RPMI8226 (cell line): ENCODE results near the gene CDH20.

Experiments
- DNase-seq: peaks from one replicate; pipeline ENCODE4 v3.0.0-alpha.2; 2015

CDH20 gene

DNA sequence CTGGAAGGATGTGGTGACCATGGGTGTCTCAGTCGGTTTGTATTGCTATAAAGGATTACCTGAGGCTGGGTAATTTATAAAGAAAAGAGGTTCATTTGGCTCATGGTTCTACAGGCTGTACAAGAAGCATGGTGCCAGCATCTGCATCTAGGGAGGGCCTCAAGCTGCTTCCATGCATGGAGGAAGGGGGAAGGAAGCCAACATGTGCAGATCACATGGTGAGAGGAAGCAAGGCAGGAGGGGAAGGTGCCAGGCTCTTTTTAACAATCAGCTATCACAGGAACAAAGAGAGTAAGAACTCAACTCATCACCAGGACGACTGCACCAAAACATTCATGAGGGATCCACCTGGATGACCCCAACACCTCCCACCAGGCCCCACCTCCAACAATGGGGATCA is 209.4 kb downstream of the CDH20 start:
- DNase-seq = no peak

DNA sequence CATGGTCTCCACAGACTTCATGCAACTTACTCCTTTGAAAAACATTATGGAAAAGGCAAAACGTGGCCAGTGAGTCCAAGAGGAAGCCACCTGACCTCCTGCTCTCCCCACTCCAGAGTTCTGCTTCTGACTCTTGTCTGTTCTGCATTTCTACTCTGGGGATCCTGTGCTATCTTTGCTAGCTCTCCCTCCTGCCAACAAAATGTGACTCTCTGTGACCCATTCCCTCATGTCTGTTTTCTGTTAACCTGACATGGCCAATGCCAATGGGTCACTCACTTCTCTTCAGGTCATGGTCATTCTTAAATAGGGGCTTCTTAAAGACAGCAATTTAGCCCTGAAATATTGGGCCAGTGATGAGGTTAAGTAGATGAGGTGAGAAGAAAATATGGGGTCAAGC is 210.3 kb downstream of the CDH20 start:
- no peak for DNase-seq

DNA sequence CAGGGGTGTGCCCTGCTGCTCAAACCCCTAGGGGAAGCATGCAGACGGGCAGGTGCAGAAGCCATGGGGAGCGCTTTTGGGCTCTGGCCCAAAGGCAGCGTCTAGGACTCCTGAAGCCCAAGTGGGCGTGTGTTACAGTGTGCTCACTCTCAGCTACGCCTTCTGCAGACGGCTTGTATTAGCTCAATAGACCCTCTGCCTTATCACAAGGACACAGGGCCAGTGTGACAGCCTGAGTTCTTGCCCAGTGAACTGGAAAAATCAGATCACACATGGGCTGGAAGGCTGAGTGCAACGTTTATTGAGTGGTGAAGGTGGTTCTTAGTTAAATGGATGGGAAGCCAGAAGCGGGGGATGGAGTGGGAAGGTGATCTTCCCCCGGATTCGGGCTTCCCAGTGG is 210.9 kb downstream of the CDH20 start:
- DNase-seq = no peak

DNA sequence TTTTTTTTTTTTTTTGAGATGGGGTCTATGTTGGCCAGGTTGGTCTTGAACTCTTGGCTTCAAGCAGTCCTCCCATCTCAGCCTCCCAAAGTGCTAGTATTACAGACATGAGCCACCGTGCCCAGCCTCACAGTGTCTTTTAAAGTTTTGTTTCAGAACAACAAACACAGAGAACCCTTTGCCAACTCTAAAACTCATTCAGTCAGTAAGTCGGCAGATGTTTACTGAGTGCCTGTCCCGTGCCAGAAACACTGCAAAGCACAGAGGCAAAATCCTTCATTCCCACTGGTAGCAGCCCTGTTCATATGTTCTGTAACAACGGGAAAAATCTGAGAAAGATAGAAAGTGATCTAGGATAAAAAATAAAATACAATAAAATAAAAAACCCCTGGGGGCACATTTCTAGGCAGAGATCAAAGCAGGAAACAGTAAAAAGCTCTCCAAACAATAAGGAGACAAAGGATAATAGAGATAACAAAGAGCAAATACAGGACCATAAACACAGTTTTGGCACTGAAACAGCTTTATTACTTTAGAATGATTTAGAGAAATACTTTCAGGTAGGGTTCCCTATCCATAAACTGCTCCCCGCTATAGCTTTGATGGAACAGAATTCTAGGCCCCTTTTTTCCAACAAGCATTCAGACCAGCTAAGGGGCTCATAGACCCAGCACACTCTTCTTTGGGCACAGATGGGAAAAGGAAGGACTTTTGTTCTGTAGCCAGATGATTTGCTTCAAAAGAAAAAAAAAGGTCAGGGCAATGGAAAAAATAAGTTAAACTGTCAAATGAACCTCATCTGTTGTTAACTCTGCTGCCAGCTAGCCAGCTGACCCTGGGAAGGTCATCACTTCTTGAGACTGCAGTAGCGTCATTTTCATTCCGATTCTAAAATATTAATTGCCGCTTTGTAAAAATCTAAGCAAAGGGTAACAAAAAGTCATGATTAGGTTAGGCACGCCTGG is 212.3 kb downstream of the CDH20 start:
- DNase-seq = no peak

DNA sequence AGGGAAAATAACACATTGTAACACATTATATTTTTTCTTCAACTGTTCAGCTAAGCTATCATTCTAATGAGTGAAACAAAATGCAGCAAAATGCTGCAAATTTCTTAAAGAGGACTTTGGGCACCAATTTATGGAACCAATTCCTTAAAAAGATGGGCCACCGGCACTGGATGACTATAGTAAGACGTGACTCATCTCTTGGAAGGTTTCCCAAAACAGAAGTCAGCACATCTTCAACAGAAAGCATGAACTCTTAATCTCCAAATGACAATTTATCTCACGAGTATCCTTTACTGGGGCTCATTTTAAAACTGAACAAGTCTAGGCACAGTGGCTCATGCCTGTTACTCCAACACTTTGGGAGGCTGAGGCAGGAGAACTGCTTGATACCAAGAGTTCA is 213.4 kb downstream of the CDH20 start:
- DNase-seq = peak; percentile 8

DNA sequence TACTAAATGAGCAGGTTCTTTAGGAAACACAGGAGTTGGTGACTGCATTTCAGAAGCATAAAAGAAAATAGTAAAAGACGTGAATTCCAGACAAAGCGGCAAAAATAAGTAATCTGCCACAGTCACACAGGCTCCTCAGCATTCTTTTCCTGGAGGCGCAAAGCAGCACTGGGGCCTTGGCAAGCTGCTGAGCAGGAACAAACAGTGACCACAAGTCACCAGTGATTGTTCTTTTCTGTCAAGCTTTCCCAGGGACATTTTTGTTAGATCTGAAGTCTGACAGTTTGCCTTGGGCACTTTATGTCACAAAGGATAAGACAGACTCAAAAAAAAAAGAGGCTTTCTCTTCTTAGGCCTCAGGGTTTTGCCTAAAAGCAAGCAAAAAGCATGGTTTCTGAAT is 216.2 kb downstream of the CDH20 start:
- DNase-seq = no peak

DNA sequence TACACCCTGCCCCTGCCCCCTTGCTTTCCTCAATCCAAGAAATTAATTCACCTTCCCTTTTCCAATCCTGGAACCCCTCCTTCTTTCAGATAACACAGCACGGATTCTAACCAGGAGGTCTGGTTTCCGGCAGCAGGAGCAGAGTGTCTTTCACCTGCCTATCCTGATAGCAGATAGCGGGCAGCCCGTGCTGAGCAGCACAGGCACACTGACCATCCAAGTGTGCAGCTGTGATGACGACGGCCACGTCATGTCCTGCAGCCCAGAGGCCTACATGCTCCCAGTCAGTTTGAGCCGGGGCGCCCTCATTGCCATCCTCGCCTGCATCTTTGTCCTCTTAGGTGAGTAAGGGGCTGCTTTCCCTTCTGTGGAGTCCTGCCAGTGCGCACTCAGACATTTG is 216.7 kb downstream of the CDH20 start:
- no peak for DNase-seq

DNA sequence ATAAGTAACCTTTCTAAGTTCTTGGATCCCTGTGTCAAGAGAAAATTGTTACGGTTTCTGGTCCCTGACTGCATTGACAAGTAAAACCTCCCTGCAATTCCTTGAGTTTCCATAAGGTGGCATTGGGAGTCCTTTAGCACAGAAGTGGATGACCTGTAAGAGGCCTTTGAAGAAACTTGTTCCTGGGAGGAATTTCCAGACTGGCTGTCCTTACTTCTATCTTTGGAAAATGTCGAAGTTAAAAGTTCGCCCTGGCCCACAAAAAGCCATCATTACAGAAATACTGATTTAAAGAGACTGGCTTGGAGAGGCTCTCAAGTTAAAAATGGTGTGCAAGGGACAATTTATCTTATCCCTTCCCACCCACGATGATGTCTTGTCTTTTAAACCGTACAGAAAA is 218.4 kb downstream of the CDH20 start:
- DNase-seq = peak; percentile 68

DNA sequence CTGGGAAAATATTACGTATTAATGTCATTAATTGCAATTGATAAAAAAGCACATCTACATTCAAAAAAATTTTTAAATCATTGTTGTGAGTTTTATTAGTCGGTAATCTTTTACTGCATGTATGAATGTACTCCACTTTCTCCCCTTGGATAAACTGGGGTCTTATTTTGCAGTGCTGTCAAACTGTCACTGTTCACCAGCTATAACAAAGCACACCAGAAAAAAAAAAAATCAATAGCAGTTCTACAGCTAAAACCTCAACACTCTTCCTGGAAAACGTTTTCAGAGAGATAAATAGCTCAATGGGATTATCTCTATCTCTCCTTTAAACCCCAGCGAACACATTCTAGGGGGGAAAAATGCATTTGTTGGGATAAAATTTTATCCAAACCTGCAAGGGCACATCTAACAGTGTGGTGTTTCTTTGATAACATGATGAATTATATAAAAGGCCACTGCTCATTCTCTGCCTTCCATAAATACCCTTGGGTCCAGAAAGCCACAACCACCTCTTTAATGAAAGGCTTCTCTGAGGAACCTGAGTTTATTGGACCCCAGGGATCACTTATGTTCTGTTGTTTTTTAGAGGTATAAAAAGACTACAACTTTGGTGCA is 219.9 kb downstream of the CDH20 start:
- no peak for DNase-seq

DNA sequence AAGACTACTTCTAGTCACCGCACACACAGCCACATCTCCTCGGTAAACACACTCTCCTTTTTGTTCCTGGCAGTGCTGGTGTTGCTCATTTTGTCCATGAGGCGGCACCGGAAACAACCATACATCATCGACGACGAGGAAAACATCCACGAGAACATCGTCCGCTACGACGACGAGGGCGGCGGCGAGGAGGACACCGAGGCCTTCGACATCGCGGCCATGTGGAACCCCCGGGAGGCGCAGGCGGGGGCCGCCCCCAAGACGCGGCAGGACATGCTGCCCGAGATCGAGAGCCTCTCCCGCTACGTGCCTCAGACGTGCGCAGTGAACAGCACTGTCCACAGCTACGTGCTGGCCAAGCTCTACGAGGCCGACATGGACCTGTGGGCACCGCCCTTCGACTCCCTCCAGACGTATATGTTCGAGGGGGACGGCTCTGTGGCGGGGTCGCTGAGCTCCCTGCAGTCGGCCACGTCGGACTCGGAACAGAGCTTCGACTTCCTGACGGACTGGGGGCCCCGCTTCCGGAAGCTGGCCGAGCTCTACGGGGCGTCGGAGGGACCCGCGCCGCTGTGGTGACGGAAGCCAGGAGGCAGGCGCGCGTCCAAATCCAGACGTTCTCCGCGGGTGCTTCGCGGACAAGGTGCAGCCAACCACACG is 221.0 kb downstream of the CDH20 start:
- DNase-seq = no peak

DNA sequence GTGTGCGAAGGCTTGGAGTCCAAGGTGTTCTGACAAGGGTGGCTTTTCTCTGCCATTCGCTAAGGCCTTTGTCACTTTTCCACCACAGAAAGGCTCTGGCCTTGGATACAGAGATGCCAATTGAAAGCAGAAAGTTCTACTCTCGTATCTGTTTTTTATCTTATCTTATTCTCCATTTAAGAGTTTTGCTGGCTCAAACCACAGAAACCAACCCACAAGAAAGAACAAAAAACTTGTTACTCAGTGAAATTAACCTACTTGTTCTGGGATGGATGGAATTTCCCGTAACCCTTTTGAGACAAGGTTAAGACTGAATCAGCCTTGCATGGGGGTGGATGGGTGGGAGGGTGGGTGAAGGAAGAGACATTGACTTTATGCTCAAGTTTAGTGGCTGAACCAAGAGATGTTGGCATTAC is 221.7 kb downstream of the CDH20 start:
- no peak for DNase-seq

DNA sequence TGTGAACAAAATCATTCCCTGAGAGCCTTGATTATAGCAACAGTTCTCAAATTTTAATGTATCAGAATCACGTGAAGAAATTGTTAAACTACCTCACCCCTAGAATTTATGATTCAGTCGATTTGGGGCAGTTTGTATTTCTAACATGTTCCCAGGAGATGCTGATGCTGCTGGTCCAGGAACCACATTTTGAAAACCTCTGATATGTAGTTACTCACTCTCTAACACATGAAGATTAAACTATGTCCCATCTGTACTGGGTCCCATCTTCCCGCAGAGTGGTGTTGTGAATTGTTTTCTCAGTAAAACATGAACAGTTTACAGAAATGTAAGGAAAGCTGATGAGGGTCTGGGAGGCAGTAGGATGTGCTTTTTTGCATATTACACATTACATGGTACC is 223.1 kb downstream of the CDH20 start:
- no peak for DNase-seq

DNA sequence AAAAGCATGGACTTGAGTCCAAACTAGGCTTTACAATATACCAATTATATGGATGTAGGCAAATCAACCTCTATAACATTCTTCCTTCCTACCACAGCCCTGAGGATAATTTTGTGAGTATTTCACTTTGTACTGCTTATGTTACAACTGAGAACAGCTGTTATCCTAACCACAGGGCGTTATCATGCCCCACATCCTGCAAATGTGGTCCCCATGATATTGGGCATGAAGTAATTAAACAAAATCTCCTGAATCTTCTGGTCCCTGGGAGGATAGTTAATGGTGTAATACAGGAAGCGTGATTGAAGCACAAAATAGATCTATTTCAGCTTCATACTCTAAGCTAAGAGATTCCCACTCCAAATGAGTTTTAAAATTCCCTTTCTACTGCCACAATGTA is 223.6 kb downstream of the CDH20 start:
- no peak for DNase-seq

DNA sequence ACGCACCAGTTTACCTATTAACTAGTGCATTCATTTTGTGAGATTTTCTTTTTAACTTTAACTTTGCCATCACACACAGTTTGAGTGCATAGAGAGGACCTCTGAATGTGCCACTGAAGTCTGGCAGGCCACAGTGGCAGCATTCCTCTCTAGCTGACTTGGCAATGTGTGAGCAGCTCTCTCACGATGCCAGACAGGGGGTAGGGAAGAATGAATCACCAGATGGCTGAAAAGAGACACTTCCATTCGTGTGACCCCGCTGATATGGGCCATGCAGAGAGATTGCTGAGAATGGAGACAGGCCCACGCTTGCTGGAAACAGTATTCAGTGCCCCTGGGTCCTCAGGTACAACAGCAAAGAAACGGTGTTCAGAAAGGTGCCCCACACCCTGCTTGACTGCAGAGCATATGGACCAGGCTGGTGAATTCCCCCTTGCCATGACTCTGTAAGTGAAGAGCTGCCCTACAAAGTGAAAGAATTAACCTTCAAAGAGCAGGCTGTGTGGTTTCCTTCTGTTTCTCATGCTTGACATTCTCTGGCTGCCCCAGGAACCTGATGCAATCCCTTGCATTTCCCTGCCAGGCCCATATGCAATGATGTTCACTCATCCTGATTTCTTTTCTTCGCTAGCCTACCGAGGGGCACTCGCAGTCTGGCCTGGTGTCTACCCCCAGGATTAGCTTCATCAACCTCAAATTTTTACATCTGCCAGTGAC is 236.1 kb downstream of the CDH20 start:
- no peak for DNase-seq

DNA sequence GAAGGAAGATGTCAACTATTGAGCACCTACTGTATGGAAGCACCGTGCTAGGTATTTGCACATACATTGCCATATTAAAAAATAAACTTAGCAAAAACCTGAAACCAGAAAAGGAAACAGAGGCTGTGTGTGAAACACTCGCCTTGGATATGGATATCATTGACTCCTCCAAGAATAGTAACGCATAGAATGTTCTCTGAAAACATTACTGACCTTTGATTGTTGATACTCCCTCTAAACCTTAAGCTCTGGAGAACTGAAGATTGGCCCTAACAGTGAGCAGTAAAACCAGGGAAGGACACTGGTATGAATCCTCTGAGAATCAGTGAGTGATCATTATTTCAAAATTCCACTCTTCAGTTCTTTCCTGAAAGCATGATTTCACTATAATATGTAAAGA is 236.8 kb downstream of the CDH20 start:
- DNase-seq = no peak

DNA sequence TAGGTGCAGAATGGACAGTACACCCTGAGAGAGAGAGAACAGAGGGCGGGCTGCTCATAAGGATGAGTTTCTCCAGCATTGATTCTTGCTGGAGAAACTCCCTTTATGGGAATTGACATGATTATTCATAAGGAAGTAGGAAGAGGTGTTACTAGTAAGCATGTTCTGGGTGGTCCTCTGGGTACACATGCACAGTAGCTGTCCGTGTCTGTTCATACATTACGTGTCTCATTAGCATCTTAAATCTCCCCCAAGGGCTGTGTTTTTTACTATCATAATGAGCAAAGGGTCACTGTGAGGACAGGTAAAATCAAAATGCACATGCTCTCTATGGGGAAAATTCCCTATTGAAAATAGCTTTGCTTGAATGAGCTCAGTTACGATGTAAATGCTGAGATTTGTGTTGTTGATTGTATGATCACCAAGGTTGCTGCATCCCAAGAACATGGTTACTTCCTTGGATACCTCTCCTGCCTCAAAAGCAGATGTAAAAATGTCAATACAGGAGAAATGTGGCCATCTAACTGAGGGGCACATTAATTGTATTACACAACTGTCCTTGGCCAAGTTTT is 238.9 kb downstream of the CDH20 start:
- no peak for DNase-seq

DNA sequence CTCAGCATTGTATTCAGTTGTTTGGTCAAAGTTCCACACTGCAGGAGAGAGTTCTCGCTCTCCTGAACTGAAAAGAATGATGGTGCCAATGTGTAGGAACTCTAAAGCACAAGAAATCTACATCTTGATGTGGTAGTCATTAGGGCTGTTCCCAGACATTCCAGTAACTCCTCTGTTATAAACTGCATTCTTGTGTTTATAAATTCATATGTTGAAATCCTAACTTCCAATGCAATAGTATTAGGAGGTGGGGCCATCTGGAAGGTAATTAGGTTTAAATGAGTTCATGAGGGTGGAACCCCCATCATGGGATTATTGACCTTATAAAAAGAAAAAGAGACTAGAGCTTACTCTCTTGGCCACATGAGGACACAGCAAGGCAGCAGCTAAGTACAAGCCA is 239.6 kb downstream of the CDH20 start:
- DNase-seq = no peak

DNA sequence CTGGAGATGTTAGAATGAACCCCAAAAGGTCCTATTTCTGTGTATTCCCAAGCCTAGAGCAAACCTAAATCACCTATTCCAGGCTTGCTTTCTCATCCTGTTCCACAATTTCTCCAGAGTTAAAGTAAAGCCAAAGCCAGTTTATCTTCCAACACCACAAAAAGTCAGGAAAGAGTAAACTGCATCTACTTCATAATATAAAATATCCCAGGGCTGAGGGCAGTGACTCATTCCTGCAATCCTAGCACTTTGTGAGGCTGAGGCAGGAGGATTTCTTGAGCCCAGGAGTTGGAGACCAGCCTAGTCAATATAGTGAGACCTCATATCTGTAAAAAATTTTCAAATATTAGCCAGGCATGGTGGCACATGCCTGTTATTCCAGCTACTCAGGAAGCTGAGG is 241.4 kb downstream of the CDH20 start:
- DNase-seq = no peak

DNA sequence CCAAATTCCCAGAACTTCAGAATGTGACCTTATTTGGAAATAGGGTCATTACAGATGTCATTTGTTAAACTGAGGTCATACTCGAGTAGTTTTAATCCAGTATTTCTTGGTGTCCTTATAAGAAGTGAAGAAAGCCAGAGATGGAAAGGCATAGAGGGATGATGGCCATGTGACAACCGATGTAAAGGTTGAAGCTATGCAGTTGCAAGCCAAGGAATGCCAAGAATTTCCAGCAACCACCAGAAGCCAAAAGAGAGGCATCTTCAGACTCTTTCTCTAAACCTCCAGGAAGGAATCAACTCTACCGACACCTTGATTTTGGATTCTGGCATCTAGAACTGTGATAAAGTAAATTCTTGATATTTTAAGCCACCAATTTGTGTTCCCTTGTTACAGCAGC is 242.2 kb downstream of the CDH20 start:
- no peak for DNase-seq

DNA sequence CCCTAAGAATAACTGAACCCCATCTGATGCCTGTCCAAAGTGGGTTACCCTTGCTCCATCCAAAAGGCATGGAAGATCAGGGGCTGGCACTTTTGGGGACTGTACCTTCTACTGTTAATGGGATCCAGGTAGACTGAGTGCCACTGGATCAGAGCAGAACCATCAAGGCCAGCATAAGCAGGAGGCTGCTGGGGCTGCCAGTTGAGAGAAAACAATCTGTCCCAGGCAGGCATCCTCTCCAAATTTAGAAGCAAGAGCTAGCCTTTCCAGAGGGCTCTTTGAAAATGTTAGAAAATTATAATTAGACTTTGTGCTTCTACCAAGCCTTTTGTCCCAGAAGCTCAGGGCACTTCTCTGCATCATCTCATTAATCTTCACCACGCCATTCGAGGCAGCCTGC is 245.6 kb downstream of the CDH20 start:
- no peak for DNase-seq

DNA sequence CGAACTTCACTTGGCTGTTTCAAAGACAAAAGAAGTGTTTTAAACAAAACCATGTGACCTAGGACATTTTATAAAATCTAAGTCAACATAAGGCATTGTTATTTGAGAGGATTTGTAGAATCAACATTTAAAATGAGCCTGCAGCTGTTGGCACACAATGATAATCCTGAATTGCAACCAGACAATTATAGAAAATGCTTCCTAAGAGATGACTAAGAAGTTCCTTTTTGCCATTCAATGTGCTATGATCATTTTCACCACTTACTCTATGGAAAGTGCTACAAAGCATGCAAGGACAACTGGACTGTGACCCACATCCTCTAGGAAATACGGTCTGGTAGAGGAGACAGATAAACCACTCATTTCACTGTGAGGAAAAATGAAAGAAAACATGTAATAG is 246.4 kb downstream of the CDH20 start:
- DNase-seq = no peak

DNA sequence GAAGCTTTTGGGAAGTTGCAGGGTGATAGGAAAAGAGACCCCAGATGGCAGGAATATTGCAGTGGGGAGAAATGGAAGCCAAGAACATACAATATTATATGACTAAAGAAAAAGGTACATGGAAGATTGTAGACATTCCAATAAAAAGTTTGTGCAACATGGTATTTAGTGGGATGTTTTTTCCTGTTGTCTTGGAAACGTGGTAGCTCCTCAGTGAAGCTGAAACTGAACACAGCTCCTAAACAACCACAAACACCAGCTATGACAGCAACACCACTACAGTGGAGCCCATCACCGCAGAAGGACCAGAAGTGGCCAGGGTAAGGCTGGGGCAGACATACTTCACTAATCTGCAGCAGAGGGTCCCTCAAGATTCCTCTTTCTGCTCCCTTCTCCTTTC is 246.8 kb downstream of the CDH20 start:
- DNase-seq = no peak
